ENCODE data around the gene FFAR3.
"Not testable (repeated sequence)": the region's sequence is repeated elsewhere in the genome, so short reads cannot be mapped to it uniquely, and the experiment has no call there.

- not testable (repeated sequence) for TF ChIP-seq CTCF (IDR thresholded peaks at IDR 0.05; ENCODE audit: borderline replicate concordance, extremely low read depth, low read length, poor library complexity, severe bottlenecking); EZH2 (IDR thresholded peaks at IDR 0.05; ENCODE audit: borderline replicate concordance, low read depth, low read length, severe bottlenecking)
Measured at GRCh38 chr19:35360081-35360480, 1.8 kb downstream of the FFAR3 start.

Data from DND-41 (cell line).